GM18870 (cell line): Measurements from ENCODE around the gene EFS.
"Not testable (repeated sequence)": the region's sequence is repeated elsewhere in the genome, so short reads cannot be mapped to it uniquely, and the experiment has no call there.

ENCODE experiments used
- ATAC-seq: cut with Tn5 transposase; IDR thresholded peaks from one replicate; pipeline ENCODE4 v1.9.1; 2021; ENCODE audit warnings: moderate library complexity; ENCODE audit not compliant: unreplicated experiment

EFS gene

DNA sequence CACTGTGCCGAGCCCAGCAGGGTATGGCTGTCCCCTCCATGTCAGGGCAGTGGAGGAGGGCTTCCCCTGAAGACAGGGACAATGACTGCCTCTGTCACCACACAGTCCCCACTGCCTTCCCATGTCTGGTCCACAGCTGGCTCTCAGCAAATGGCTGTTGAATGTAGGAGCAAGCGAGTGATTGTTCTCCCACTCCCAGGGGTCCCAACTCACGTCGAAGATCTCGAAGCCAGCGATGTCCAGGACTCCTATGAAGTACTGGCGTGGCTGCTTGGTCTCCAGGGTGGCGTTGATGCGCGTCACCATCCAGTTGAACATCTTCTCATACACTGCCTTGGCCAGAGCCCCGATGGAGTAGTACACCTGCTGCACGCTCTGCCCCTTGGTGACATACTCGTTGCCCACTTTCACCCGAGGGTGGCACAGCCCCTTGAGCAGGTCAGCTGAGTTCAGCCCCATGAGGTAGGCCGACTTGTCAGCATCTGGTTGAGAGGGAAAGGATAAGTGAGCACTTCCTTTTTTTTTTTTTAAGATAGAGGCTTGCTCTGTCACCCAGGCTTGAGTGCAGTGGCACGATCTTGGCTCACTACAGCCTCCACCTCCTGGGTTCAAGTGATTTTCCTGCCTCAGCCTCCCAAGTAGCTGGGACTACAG lies 35.7 kb upstream of the EFS start:
- ATAC-seq = not testable (repeated sequence)

DNA sequence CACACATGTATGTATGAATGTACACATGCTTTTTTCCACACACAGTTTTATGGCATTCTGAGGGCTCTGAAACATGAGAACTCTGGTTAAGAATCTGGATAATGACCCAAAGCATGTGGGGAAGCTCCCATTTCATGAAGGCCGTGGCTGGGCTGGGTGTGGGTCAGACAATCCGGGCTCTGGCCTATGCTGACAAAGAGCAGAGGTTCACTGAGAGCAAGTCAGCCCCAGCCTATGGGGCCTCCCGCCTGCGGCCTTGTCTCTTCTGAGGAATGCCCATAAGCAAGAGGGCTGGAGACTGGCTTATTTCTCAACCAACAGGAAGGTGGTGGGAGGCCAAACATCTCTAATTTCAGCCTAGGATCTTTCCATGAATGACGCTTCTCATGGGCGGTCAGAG lies 34.6 kb upstream of the EFS start:
- ATAC-seq = no peak

DNA sequence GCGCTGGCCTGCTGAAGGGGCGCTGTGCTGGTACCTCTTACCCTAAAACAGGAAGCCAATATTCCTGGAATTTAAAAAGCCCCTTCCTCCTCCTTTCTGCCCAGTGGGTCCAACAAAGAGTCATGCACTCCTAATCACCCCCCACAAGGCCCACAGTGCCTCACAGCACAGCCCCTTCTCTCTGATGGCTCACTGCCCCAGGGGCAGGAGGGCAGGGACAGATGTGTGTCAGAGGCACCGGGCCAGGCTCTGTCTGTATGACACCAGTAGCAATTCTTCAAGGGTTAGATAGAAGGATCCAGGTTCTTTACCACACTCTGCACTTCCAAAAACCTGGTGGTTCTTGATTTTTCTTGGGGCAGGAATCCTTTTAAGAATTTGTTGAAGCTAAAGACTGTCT lies 34.2 kb upstream of the EFS start:
- no peak for ATAC-seq

DNA sequence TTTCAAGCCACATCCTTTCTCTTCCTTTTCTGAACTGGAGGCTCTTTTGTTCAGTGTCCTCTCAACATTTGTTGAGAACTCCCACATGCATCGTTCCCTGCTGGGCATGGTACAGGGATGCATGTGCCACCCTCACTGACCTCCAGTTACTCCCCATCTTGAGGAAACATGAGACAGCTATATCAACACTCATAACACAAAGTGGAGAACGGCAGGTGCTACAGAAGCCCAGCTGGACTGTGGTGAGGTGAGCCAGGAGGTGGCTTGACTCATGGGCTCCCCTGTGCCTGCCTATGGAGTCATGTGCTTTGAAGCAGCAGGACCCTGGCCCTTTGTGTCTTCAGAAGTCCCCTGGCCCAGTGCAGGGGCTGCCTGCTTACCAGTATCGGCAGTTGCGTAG lies 33.4 kb upstream of the EFS start:
- ATAC-seq = no peak

DNA sequence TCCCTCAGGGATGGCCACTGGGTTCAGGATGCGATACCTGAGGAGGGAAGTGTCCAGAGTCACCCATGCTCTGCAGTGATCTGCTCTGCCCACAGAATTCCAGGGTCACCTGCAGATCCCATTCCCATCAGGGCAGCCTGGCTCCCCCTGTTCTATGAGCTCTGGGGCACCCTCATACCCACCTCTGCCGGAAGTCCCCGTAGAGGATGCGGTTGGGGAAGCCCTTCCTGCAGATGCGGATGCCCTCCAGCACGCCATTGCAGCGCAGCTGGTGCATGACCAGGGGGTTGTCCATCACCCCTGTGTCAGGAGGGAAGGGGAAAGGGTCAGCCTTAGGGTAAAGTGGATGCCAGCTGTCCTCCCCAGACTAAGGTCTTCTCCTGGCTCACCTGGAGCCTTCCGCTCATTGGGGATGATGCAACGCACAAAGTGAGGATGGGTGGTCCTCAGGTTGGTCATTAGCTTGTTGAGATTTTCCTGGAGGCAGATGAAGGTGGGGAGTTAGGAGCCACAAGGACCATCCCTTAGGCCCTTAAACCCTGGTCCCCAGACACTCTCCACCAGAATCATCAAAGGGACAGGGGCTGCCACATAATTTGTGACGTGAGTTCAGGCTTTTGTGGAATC lies 31.9 kb upstream of the EFS start:
- no peak for ATAC-seq

DNA sequence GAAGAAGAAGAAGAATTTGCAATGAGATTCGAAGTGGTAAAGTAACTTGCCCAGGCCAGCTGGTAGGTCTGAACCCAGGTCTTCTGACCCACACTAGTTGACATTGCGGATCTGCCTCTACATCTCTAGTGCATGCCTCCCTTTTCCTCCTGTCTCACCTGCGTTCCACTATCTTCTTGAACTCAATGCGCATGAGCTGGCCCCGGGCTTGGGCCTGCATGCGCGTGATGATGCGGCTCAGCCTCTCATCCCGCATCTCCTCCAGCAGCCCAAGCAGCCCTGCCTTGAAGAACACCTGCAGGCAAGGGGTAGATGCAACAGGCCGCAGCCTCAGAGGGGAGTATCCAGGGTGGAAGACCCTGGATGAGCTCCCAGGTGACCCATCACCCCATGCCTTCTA lies 31.2 kb upstream of the EFS start:
- no peak for ATAC-seq

DNA sequence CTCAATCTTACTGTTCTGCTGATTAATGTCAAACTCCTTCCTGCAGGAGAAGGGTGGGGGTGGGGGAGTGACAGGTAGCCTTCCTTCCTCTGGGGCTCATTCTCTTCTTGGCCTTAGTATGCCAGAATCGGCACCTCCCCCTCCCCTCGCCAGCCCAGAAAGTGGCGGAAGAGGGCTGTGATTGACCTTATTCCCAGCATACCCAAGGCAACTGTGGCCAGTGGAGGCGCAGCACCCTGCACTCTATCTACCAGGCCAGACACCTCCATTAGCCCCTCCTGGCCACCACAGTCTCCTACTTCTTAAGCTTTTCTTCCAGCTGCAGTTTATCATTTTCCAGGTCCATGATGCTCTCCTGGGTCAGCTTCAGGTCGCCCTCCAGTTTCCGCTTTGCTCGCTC lies 27.6 kb upstream of the EFS start:
- no peak for ATAC-seq

DNA sequence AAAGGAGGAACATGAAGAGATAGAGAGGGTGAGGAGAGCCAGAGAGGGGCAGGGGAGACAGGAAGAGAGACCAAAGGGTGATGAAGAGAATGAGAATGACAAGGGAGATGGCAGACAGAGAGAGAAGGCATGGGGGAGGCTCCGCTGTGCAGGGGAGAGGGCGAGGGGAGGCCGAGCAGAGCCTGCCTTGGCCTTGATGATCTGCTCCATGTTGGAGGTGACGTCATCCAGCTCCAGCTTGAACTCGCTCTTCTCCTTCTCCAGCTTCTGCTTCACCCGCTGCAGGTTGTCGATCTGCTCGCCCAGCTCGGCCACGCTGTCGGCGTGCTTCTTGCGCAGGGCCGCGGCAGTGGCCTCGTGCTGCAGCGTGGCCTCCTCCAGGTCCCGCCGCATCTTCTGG lies 24.9 kb upstream of the EFS start:
- not testable (repeated sequence) for ATAC-seq

DNA sequence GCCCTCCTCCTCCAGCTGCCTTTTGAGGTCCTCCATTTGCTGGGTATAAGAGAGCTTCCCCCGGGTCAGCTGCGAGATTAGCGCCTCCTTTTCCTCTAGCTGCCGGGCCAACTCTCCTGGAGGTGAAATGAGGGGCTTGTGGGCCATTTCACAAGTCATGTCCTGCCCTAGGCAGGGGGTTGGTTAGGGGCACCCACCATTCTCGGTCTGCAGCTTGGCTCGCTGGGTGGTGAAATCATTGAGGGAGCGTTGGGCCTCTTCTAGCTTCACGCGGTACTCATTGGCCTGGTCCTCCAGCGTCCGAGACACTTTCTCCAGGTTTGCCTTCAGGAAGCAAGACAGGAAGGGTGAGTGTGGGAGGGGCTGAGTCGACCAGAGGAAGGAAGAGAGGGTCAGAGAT lies 24.4 kb upstream of the EFS start:
- ATAC-seq = no peak

DNA sequence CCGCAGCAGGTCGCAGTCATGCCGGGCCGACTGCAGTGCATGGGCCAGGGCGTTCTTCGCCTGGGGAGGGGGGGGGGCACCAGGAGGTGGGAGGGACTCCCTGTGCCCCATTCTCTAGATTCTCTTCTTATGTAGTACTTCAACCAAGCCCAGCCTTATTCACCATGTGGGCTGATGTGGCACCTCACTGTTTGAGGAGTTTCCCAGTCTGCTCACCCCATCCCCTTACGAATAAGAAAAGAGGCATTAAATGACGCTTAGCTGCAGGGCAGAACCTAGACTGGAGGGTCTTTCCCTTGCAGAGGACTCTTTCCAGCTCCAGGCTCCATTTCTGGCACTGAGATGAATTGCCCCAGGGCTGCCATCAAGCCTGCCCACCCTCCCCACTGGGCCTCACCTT lies 24.0 kb upstream of the EFS start:
- no peak for ATAC-seq

DNA sequence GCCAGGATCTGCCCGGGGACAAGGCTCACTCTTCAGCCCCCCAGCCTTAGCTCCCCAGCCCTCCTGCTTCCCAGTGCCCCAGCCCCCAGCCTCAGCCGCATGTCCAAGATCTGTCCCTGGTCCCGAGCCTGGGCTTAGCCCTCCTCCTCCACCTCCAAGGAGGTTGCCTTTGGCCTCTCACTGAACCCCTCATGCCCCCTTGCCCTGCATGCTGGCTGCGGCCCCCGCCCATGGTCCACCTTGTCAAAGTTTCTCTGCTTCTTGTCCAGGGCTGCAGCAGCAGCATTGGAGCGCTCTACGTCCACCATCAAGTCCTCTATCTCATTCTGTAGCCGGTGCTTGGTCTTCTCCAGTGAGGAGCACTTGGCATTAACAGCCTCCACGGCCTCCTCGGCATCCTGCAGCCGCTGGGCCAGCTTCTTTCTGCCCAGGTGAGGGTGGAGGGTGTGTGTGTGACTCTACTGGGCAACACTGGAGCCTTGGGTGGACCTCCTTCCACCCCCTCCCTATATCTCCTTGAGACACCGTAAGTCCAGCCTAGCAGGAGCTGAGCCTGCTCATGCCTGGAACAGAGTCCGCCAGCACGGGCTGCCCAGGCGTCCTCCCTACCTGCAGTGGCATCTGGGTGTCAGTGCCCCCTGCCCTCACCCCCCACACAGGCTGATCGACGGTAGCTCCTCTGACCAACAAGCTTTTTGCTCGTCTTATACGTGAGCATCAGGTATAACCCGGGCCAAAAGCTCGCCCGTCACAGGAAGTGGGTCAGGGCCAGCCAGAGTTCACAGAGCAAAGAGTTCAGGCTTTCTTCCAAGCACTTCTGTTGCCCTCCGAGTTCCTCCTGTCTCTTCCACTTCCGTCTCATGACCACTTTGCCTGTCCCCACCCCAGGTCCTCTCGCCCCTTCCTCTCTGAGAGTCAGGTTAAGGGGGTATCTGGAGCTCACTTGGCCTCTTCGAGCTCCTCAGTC lies 23.2 kb upstream of the EFS start:
- no peak for ATAC-seq

DNA sequence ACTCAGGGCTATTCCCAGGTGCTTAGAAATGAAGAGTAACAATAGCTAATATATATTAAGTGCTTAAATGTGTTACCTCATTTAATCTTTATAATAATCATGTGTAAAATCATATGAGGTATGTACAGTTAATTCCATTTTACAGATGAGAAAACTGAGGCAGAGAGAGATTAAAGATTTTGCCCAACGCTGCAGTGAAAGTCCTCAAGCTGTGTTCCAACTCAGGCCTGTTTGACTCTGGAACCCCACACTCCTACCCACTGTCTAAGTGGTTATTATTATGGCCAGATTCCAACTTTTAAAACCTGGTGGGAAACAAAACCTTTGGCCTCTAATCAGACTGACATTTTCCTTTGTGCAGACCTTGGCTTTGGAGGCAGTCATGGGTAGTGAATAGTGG lies 22.0 kb upstream of the EFS start:
- no peak for ATAC-seq

DNA sequence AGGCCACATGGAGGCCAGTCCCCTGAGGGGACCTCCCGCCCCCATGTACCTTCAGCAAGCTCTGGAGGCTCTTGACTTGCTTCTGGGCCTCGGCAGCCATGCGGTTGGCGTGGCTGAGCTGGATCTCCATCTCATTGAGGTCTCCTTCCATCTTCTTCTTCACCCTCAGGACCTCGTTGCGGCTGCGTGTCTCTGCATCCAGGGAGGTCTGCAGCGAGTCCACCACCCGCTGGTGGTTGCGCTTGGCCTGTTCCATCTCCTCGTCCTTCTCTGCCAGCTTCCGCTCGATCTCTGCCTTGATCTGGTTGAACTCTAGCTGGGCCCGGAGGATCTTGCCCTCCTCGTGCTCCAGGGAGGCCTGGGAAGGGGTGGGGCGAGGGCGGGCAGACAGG lies 21.3 kb upstream of the EFS start:
- ATAC-seq = not testable (repeated sequence)

DNA sequence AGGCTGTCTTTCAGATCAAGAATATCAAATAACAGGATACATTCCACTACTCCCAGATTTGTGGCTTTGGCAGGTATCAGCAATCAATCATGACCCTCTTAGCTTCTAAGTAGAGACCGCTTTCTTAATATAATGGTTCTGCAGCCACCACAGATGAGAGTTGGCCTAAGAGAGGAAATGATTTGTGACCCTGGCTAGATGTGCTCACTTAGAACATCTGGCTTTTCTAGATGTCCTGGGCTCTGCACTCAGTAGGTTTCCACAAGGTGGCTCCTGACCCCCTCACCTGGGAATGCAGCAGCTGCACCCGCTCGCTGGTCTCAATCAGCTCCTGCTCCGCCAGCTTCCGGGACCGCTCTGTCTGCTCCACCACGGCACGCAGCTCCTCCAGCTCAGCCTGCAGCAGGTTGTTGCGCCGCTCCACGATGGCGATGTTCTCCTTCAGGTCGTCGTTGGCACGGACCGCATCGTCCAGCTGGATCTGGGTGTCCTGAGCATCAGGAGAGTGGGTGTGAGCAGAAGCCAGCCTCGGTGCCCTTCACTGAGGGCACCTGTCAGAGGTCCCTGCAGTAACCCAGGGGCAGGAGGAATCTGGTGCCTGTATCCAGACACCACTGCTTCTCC lies 20.8 kb upstream of the EFS start:
- no peak for ATAC-seq

DNA sequence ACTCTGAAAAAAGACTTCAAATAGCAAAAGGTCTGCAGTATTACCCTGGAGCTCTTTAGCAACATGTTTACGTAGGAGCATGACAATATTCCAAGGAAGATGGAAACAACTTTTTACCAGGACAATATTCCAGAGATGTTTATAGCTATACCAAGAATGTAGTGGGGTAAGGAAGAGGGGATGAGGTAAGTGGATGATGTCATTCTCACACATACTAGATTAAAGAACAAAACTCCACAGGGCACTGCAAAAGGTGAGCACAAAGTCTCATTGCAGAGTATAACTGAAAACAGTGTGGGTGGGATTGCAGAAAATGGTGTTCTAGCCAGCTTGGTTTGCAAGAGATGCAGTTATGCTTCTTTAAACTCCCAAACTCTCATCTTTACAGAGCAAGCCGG lies 20.3 kb upstream of the EFS start:
- ATAC-seq = no peak

DNA sequence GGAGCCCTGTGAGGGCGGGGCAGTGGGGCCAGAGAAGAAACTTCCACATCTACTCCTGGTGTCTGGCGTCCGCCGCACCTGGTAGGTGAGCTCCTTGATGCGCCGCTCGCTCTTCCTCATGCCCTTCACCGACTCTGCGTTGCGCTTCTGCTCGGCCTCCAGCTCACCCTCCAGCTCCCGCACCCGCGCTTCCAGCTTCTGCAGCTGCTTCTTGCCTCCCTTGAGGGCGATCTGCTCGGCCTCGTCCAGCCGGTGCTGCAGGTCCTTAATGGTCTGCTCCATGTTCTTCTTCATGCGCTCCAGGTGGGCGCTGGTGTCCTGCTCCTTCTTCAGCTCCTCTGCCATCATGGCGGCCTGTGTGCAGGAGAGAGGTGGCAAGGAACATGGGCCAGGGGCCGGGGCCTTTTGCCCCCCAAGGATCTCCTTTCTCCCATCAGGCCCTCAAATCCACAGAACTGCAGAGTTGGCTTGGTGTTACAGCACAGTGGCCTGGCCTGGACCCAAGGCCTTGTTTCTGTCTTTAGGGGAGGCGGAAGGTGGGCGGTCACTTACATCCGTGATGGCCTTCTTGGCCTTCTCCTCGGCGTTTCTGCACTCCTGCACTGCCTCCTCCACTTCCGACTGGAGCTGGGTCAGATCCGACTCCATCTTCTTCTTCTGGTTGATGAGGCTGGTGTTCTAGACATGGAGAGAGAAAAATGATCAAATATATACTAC lies 19.6 kb upstream of the EFS start:
- ATAC-seq = no peak

DNA sequence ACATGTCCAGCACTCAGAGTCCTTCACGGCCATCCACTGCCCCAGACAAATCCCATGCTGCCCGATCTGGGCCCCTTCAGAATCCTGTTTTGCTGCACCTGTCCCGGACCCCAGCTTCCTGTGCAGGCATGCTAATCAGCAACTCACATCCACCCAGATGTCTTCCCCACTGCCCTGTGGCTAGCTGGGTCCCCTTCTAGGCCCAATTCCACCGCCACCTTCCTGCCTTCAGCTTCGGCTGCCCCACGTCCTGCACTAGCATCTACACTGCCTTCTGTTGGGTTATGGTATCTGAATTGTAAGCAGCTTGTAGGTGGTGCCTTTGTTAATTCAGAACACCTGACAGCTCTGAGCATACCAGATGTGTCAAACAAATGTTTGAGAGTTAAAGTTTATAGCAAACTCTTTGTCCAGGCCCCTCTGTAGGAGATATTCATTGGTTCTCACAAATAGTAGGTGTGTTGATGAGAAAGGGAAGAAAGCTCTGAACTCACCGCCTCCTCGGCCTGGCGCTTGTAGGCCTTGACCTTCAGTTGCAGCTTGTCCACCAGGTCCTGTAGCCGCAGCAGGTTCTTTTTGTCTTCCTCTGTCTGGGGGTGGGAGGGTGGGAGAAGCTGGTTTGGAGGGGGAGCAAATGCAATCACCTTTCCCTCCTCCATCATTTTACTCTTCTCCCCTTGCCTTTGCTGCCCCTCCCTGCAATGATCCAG lies 17.9 kb upstream of the EFS start:
- no peak for ATAC-seq

DNA sequence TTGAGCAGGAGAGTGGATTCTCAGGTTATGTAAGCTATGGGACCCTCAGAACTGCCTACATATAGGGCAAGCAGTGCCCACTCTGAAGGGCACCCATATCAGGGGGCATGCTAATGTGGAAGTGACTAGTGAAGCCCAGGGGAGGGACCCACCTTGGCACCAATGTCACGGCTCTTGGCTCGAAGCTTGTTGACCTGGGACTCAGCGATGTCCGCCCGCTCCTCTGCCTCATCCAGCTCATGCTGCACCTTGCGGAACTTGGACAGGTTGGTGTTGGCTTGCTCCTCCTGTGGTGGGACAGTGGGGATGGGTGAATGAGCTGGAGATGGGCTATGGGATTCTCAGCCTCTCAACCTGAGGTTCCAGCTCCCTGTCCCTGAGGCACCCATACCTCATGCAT lies 17.3 kb upstream of the EFS start:
- no peak for ATAC-seq

DNA sequence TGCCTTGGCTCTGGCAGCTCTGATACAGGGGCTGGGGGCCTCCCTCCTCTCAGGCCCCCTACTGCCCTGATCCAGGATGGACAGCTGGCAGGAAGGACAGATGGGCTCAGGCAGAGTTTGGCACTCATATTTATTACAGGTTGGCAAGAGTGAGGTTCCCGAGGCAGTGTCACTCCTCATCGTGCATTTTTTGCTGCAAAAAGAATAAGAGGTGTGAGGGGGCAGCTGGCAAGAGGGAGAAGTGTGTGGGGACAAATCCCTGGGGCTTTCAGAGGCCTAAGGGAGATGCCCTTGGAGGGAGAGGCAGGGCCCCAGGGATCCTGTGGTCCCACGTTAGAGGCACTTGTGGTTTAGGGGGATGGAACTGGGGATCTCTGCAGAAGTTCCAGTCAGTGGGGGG lies 16.9 kb upstream of the EFS start:
- ATAC-seq = no peak

DNA sequence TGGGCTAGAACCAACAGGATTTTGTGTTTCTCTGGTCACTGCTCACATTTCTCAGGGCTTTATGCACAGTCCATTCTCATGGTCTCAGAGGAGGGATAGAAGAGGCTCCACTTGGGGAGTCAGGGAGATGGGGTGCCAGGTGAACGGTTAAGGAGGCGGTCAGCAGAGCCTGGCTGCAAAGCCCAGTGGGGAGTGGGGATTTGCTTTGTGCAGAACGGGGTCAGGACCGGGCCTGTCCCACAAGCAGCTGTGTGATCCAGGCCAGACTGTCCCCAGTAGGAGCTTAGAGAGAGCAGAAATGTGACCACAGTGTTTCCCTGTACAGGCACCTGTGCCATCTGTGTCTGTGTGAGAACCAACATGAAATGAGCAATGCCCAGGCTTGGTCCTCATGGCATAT lies 16.0 kb upstream of the EFS start:
- ATAC-seq = no peak
